Measurements from ENCODE around the gene HDAC4.

- no peak for TF ChIP-seq CTCF (conservative IDR thresholded peaks at IDR 0.05; ENCODE audit: low read depth in 2 of 2)
- no peak for TF ChIP-seq CREB1 (CRISPR knock-in tag; IDR thresholded peaks at IDR 0.05; ENCODE audit: low read depth)
- TF ChIP-seq JUNB (IDR thresholded peaks at IDR 0.05; ENCODE audit: unreplicated experiment): no peak
- TF ChIP-seq ETS1 (IDR thresholded peaks at IDR 0.05): no peak
- TF ChIP-seq POLR2AphosphoS5 (IDR thresholded peaks at IDR 0.05; ENCODE audit: low read depth): no peak
- TF ChIP-seq REST (IDR thresholded peaks at IDR 0.05; ENCODE audit: unreplicated experiment): no peak
- no peak for TF ChIP-seq ZNF462 (CRISPR knock-in tag; IDR thresholded peaks at IDR 0.05)
- TF ChIP-seq ZNF331 (CRISPR knock-in tag; IDR thresholded peaks at IDR 0.05; ENCODE audit: low read depth): no peak
Observed at GRCh38 chr2:239202343-239202742, 198.5 kb downstream of the HDAC4 start.

All from GM23338 (cell line).